Body of pancreas (tissue), 4 donors: ENCODE results near the gene ZBTB24.

Source experiments
- CTCF ChIP-seq, 7 experiments: fragments of 450-650 bp in 4 of 7; fragments of 200-600 bp in 3 of 7; sonication (generic) in 3 of 7; IDR thresholded peaks; one replicate each; pipeline ENCODE4 v1.5.1; 2016 to 2019; ENCODE audit warnings: antibody characterized with exemption in 7 of 7
- POLR2A ChIP-seq, 3 donors: fragments of 450-650 bp; IDR thresholded peaks; one replicate each; pipeline ENCODE4 v1.6.1; 2016; ENCODE audit warnings: antibody characterized with exemption in 3 of 3, mild to moderate bottlenecking in 2 of 3

GRCh38 chr6:109506314-109506713 lies 23.3 kb upstream of the ZBTB24 start:
- no peak for TF ChIP-seq CTCF (IDR thresholded peaks at IDR 0.05)
- no peak for TF ChIP-seq POLR2A (IDR thresholded peaks at IDR 0.05)
